Measurements from ENCODE around the gene CUEDC2.
A peak's percentile ranks its signal among the peaks of the same experiment; 100 is the strongest.

The CUEDC2 gene

DNA sequence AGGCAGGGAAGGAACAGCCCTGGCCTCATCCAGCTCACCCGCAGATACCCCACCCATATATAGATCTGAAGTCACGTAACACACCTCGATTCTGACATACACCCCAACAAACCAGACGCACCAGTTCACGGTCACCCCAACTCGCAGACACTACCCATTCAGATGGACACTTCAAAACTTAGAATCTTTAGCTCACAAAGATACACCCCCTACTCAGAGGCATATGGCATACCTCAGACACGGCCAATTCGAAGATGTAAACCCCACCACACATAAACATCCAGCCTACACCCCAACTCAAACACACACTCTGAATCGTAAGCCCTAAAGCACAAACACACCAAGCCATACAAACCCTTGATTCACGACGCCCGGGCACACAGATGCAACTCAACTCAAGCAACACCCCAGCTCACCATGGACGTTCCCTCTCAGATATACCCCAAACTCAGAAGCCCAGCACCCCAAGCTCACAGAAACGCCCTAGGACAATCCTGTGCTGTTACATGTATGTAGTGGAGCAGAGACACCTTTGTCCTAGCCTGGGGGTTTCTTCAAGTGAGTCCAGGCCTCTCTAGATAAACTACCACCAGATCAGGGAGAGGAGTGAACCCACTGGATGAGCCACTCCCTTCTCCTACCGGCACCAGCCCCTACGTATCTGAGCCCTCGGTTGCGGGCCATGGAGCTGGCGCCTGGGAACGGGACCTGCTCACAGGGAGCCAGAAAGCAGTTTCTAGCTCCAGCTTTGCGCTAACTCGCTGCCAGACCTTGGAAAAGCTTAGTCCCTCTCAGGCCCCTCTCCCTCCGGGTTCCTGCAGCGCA, 22.6 kb downstream of the CUEDC2 start:
- no peak for DNase-seq

- DNase-seq = peak; percentile 89
Measured at GRCh38 chr10:102408728-102409603, 23.4 kb downstream of the CUEDC2 start.

DNA sequence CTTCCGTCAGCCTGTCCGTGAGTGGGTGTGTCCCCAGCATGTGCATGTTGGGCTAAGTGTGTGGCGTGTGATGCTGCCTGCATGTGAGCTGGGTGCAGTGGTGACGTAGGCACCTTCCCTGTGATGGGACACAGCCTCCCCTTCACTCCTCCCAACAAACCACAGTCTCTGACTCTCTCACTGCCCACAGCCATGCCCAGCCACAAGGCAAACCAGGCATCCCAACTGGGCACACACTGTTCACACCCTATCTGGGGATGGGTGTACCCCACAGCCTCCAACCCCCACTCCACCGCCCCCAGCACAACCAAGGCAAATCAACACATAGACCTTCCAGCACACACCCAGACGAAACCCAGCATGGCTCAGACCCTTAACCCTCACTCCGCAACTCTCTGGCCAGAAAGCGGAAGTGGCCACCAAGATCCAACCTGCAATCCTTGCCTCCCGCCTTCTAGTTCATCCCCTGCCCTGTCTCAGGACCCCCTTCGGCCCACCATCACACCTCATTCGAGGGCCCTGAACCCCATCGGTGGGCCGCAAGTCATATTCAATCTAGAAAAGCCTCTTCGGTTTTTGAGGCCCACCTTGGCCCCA, 24.1 kb downstream of the CUEDC2 start:
- DNase-seq = no peak

GRCh38 chr10:102407425-102408130, 24.8 kb downstream of the CUEDC2 start:
- no peak for DNase-seq

DNA sequence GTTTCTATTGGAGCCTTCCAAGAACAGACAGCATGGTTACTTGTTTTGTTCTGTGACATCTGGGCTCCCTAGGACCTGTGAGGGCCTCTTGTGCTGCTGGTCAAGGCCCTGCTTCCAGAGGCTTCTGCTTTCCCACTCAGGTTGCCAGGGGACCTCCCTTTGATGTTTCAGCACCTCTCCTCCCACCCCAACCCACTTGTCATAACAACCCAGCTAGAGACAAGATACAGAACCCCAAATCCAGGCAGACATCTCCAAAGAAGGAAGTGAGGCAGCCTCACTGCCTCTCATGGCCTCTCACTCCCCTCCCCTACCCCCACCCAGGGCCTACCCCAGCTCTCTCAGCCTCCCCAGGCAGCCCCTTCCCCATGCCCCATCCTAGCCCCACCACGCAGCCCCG, 25.6 kb downstream of the CUEDC2 start:
- DNase-seq = no peak

GRCh38 chr10:102405632-102406031, 26.7 kb downstream of the CUEDC2 start:
- no peak for DNase-seq

DNA sequence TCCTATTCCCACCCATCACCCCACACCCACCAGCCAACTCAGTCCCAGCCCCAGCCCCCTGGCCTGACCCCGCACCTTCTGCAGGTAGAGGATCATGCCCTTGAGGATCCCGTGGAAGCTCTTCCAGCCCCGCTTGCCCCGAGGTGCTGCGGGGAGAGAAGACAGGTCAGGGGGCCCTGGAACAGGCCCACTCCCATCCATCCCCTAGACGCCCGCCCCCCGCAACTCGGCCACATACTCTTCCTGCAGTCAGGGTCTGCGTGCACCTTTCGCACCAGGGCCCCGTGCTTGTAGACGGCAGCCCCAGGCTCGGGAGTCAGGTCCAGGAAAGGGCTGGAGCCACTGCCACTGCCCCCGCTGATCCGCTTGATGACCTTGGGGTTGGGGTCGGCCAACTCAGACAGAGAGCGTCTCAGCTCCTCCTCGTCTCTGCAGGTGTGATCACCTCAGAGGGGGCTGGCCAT, 27.2 kb downstream of the CUEDC2 start:
- no peak for DNase-seq

GRCh38 chr10:102404361-102405107, 27.8 kb downstream of the CUEDC2 start:
- DNase-seq = no peak

GRCh38 chr10:102403115-102403514, 29.3 kb downstream of the CUEDC2 start:
- no peak for DNase-seq

- no peak for DNase-seq
Measured at GRCh38 chr10:102402512-102402896, 29.9 kb downstream of the CUEDC2 start.

GRCh38 chr10:102401735-102402511, 30.5 kb downstream of the CUEDC2 start:
- DNase-seq = no peak

GRCh38 chr10:102401342-102401654, 31.1 kb downstream of the CUEDC2 start:
- DNase-seq = no peak

DNA sequence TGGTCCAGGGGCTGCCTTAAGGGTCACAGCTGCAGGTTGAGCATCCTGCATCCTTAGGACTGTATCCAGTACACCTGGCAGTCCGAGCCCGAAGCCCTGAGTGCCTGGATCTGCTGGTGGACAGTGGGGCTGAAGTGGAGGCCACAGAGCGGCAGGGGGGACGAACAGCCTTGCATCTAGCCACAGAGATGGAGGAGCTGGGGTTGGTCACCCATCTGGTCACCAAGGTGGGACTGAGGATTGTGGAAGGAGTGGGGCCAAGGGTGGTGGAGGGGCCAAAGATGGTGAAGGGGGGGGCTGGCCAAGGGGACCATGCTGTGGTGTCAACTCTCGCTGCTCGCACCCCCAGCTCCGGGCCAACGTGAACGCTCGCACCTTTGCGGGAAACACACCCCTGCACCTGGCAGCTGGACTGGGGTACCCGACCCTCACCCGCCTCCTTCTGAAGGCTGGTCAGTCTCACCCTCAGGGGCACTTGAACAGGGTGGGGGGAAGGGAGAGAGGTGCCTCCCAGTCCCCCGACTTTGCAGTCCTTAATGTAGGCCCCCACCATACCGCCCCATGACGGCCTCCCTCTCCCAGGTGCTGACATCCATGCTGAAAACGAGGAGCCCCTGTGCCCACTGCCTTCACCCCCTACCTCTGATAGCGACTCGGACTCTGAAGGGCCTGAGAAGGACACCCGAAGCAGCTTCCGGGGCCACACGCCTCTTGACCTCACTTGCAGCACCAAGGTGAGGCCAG, 31.6 kb downstream of the CUEDC2 start:
- DNase-seq = no peak

GRCh38 chr10:102400076-102400475, 32.3 kb downstream of the CUEDC2 start:
- no peak for DNase-seq

DNA sequence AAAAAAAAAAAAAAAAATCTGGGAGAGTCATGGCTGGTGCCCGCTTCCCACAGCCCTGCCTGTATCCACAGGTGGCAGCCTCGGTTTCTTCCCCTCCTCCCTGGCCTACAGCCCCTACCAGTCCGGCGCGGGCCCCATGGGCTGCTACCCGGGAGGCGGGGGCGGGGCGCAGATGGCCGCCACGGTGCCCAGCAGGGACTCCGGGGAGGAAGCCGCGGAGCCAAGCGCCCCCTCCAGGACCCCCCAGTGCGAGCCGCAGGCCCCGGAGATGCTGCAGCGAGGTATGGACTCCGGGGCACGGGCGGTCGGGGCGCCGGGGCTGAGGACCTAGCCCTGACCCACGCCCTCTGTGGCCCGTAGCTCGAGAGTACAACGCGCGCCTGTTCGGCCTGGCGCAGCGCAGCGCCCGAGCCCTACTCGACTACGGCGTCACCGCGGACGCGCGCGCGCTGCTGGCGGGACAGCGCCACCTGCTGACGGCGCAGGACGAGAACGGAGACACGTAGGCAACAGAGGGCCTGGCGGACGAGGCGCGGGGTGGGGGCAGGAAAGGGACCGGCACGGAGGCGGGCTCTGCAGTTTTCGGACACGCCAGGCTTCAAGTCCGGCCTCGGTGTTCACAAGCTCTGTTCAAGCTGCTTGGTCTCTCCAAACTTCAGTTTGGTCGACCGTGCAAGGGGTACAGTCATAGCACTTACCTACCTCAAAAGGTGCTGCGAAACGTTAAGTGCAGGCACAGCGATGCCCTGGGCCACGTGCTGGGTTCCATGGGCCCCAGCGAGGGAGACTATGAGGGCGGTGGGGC, 33.0 kb downstream of the CUEDC2 start:
- DNase-seq = peak; percentile 90

DNA sequence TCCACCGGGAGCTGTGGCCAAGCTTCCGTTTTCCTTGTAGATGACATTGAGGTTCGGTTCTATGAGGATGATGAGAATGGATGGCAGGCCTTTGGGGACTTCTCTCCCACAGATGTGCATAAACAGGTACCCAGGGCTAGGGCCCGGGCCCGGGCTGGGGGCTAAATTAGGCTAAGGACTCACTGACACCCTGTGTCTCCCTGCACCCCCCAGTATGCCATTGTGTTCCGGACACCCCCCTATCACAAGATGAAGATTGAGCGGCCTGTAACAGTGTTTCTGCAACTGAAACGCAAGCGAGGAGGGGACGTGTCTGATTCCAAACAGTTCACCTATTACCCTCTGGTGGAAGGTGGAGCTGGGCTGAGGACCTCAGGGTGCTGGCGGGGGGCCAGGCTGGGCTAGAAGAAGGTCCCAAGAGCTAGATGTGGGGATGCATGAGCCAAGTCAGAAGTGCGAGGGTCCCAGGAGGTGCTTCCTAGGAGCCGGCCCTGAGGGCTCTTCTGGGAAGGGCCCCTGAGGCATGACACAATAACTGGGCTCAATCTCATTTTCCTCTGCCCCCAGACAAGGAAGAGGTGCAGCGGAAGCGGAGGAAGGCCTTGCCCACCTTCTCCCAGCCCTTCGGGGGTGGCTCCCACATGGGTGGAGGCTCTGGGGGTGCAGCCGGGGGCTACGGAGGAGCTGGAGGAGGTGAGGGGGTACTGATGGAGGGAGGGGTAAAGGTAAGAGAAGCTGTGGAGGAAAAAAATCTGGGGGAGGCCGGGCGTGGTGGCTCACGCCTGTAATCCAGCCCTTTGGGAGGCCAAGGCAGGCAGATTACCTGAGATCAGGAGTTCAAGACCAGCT, 34.0 kb downstream of the CUEDC2 start:
- DNase-seq = no peak

DNA sequence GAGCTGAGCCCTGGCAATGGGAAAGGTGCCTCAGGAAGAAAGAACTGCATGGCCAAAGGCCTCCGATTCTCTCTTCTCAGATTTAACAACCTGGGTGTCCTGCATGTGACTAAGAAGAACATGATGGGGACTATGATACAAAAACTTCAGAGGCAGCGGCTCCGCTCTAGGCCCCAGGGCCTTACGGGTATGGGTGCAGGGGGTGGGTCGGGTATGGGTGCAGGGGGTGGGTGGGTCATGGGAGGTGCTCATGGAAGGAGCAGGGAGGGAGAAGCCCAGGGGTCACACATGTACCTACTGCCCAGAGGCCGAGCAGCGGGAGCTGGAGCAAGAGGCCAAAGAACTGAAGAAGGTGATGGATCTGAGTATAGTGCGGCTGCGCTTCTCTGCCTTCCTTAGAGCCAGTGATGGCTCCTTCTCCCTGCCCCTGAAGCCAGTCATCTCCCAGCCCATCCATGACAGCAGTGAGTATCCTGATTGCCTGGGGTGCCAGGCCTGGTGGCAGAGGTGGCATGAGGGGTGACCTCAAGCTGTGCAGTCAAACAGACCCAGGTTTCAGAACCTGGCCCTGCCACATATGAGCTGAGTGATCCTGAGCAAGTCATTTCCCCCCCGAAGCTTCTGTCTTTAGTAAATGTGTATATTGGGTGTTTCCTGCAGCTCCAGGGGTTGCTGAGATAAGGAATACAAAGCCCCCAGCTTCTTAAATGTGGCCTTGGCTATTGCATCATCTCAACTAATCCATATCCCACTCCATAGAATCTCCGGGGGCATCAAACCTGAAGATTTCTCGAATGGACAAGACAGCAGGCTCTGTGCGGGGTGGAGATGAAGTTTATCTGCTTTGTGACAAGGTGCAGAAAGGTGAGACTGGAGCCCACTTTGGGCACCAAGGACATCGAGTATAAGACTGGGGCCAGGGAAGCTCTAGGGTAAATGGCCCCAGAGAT, 34.9 kb downstream of the CUEDC2 start:
- DNase-seq = no peak

DNA sequence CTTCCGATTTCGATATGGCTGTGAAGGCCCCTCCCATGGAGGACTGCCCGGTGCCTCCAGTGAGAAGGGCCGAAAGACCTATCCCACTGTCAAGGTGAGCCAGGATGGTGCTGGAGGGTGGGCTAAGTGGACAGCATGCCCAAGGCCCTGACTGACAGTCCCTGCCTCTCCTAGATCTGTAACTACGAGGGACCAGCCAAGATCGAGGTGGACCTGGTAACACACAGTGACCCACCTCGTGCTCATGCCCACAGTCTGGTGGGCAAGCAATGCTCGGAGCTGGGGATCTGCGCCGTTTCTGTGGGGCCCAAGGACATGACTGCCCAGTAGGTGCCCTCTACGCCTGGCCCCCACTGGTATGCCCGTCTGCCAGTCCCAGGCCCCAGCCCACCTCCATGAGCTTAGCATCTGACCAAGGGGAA, 35.6 kb downstream of the CUEDC2 start:
- DNase-seq = no peak
